ENCODE results near the gene ISG20.
"Not testable (repeated sequence)": the region's sequence is repeated elsewhere in the genome, so short reads cannot be mapped to it uniquely, and the experiment has no call there.

GRCh38 chr15:88642514-88642913 is 3.7 kb downstream of the ISG20 start:
- TF ChIP-seq POLR2A, CTCF (IDR thresholded peaks at IDR 0.05): not testable (repeated sequence)

Measured in uterus (tissue), 2 donors.